ENCODE data around the gene MAN2A1.

Gene MAN2A1

DNA sequence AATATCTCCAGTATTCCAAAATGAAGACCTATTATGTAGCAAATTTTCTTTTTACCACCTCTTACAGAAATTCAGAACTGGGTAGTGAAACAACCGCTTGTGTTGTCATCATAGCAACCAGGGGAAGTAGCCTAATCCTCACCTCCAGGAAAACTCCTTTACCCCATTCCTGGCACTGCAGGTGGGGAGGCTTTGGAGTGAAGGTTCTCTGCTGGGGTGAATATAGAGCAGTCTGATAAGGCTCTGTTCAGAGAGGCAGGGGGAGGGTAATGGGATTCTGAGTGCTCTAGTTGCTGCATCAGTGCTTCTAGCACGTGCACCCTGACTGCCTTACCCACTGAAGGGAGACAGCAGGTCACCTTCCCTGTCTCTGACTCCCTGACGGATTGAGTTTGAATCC, 116.2 kb downstream of the MAN2A1 start:
- no peaks in the 10 kb centered on the region for H3F3A ChIP-seq (ENCODE audit: insufficient read depth, low read length)
- no peak overlapping the region for H3K4me3 ChIP-seq (ENCODE audit: low read length)
- no peak for DNase-seq
- no peak overlapping the region for H2AFZ ChIP-seq (ENCODE audit: low read length)
- peaks cover 14% of the 10 kb centered on the region; the same call in 1 of the 2 replicates for H3K36me3 ChIP-seq (replicated peaks; ENCODE audit: insufficient read depth, low read length)
- TF ChIP-seq, protein P1, sequence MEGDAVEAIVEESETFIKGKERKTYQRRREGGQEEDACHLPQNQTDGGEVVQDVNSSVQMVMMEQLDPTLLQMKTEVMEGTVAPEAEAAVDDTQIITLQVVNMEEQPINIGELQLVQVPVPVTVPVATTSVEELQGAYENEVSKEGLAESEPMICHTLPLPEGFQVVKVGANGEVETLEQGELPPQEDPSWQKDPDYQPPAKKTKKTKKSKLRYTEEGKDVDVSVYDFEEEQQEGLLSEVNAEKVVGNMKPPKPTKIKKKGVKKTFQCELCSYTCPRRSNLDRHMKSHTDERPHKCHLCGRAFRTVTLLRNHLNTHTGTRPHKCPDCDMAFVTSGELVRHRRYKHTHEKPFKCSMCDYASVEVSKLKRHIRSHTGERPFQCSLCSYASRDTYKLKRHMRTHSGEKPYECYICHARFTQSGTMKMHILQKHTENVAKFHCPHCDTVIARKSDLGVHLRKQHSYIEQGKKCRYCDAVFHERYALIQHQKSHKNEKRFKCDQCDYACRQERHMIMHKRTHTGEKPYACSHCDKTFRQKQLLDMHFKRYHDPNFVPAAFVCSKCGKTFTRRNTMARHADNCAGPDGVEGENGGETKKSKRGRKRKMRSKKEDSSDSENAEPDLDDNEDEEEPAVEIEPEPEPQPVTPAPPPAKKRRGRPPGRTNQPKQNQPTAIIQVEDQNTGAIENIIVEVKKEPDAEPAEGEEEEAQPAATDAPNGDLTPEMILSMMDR (IDR thresholded peaks at IDR 0.05; ENCODE audit: low read length) = no peak
- TF ChIP-seq EZH2 (optimal IDR thresholded peaks at IDR 0.05; ENCODE audit: low read depth, low read length) = no peak
- TF ChIP-seq EZH2phosphoT487 (IDR thresholded peaks at IDR 0.05; ENCODE audit: low read length) = no peak
- no peak overlapping the region for H3K27ac ChIP-seq (ENCODE audit: low read length)
- no peaks in the 10 kb centered on the region for H4K20me1 ChIP-seq (ENCODE audit: insufficient read depth, low read length)
- H3K4me2 ChIP-seq (ENCODE audit: low read depth, low read length) = no peak overlapping the region
- H3K9me2 ChIP-seq (replicated peaks; ENCODE audit: insufficient read depth, low read length) = no peaks in the 10 kb centered on the region
- no peaks in the 10 kb centered on the region for H3K27me3 ChIP-seq (replicated peaks; ENCODE audit: insufficient read depth, low read length)
- H3K79me2 ChIP-seq (ENCODE audit: low read length) = peaks cover 58% of the 10 kb centered on the region
- no peaks in the 10 kb centered on the region for H3K9me3 ChIP-seq (replicated peaks; ENCODE audit: insufficient read depth, low read length)
- no peaks in the 10 kb centered on the region for H3K4me1 ChIP-seq (ENCODE audit: low read length)
- H3K9ac ChIP-seq (ENCODE audit: low read length) = no peak overlapping the region

DNA sequence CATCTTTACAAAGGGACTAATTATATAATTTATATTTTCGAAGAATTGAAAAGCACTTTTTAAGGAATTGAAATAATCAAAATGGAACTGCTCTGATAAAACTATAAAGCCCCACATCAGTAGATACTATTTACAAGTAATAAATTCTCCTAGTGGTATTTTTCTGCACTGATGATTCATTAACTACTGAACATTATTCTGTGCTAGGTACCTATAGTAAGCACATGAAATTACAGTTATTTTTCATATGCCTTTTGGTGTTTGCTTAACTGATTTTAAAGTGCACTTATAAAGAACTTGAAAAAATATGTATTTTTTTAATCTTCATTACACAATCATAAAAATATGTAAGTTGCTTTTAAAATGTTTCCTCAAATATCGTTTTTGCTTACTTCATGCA, 123.0 kb downstream of the MAN2A1 start:
- TF ChIP-seq, protein P1 (IDR thresholded peaks at IDR 0.05; ENCODE audit: low read length) = no peak
- no peak for TF ChIP-seq EZH2 (optimal IDR thresholded peaks at IDR 0.05; ENCODE audit: low read depth, low read length)
- H3K9ac ChIP-seq (ENCODE audit: low read length) = no peak overlapping the region
- DNase-seq = no peak
- H3F3A ChIP-seq (ENCODE audit: insufficient read depth, low read length) = peaks cover 3% of the 10 kb centered on the region; the same call in 1 of the 2 replicates
- no peaks in the 10 kb centered on the region for H3K9me3 ChIP-seq (replicated peaks; ENCODE audit: insufficient read depth, low read length)
- no peaks in the 10 kb centered on the region for H4K20me1 ChIP-seq (ENCODE audit: insufficient read depth, low read length)
- H3K4me2 ChIP-seq (ENCODE audit: low read depth, low read length) = no peak overlapping the region
- H3K9me2 ChIP-seq (replicated peaks; ENCODE audit: insufficient read depth, low read length) = no peaks in the 10 kb centered on the region
- H3K27ac ChIP-seq (ENCODE audit: low read length) = no peak overlapping the region
- H3K36me3 ChIP-seq (replicated peaks; ENCODE audit: insufficient read depth, low read length) = peaks cover 35% of the 10 kb centered on the region
- no peak overlapping the region for H2AFZ ChIP-seq (ENCODE audit: low read length)
- peaks cover 61% of the 10 kb centered on the region for H3K79me2 ChIP-seq (ENCODE audit: low read length)
- no peak overlapping the region for H3K4me3 ChIP-seq (ENCODE audit: low read length)
- H3K27me3 ChIP-seq (replicated peaks; ENCODE audit: insufficient read depth, low read length) = no peaks in the 10 kb centered on the region
- H3K4me1 ChIP-seq (ENCODE audit: low read length) = no peaks in the 10 kb centered on the region

- TF ChIP-seq, protein P1 (IDR thresholded peaks at IDR 0.05; ENCODE audit: low read length) = no peak
- TF ChIP-seq EZH2phosphoT487 (IDR thresholded peaks at IDR 0.05; ENCODE audit: low read length) (no peak), EZH2 (optimal IDR thresholded peaks at IDR 0.05; ENCODE audit: low read depth, low read length) (no peak)
- H3K79me2 ChIP-seq (ENCODE audit: low read length) = peaks cover 44% of the 10 kb centered on the region
- H3K9ac ChIP-seq (ENCODE audit: low read length) = no peak overlapping the region
- DNase-seq = no peak
- no peaks in the 10 kb centered on the region for H3K27me3 ChIP-seq (replicated peaks; ENCODE audit: insufficient read depth, low read length)
- H3K27ac ChIP-seq (ENCODE audit: low read length) = no peak overlapping the region
- H3K4me3 ChIP-seq (ENCODE audit: low read length) = no peak overlapping the region
- H3F3A ChIP-seq (ENCODE audit: insufficient read depth, low read length) = peaks cover 2% of the 10 kb centered on the region; the same call in 1 of the 2 replicates
- no peaks in the 10 kb centered on the region for H3K9me2 ChIP-seq (replicated peaks; ENCODE audit: insufficient read depth, low read length)
- no peaks in the 10 kb centered on the region for H4K20me1 ChIP-seq (ENCODE audit: insufficient read depth, low read length)
- H3K9me3 ChIP-seq (replicated peaks; ENCODE audit: insufficient read depth, low read length) = no peaks in the 10 kb centered on the region
- no peaks in the 10 kb centered on the region for H3K4me1 ChIP-seq (ENCODE audit: low read length)
- H3K4me2 ChIP-seq (ENCODE audit: low read depth, low read length) = no peak overlapping the region
- peaks cover 42% of the 10 kb centered on the region for H3K36me3 ChIP-seq (replicated peaks; ENCODE audit: insufficient read depth, low read length)
- H2AFZ ChIP-seq (ENCODE audit: low read length) = no peak overlapping the region
These were observed 127.0 kb downstream of the MAN2A1 start for GRCh38 chr5:109816732-109817131.

All from MM.1S (cell line).